Measurements from ENCODE around the gene TBC1D7.

DNA sequence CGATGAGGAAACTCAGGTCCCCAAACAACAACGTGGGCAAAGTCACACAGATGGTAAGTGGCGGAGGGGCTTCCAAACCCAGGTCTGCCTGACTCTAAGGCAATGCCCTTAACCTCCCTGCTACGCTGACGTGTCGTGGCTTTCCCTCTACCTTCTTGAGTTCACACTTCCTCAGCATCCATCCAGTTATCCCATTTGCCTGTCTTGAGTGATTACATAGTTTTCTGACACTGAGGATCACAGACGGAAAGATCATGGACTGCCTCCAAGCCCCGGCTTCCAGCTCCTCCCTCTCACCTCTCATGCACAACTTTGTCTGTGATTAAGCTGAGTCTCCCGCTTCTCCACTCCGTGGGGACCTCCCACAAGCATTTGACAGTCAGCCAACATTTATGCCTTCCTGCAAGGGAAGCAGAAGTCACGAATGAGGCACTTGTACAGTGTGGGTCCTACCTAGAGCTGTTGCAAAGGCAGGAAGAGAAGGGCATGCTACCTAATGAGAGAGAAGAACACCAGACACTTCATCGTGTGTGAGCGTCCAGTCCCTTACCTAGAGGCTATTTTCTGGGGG is 33.8 kb downstream of the TBC1D7 start:
- no peak for TF ChIP-seq POLR2A (IDR thresholded peaks at IDR 0.05)
- TF ChIP-seq, protein P1, sequence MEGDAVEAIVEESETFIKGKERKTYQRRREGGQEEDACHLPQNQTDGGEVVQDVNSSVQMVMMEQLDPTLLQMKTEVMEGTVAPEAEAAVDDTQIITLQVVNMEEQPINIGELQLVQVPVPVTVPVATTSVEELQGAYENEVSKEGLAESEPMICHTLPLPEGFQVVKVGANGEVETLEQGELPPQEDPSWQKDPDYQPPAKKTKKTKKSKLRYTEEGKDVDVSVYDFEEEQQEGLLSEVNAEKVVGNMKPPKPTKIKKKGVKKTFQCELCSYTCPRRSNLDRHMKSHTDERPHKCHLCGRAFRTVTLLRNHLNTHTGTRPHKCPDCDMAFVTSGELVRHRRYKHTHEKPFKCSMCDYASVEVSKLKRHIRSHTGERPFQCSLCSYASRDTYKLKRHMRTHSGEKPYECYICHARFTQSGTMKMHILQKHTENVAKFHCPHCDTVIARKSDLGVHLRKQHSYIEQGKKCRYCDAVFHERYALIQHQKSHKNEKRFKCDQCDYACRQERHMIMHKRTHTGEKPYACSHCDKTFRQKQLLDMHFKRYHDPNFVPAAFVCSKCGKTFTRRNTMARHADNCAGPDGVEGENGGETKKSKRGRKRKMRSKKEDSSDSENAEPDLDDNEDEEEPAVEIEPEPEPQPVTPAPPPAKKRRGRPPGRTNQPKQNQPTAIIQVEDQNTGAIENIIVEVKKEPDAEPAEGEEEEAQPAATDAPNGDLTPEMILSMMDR (IDR thresholded peaks at IDR 0.05): no peak

Measured in uterus (tissue), 2 donors.